Ovary (tissue), 9 donors: Measurements from ENCODE around the gene TRAF3. TPM values are rescaled to one million over a fixed set of nuclear protein-coding genes. Genes with fewer than 3 reads are reported as not detected.

ENCODE experiments used
- DNase-seq, 5 donors: peaks; one replicate each; pipeline ENCODE4 v3.0.0-alpha.2; 2019 to 2020
- H3K27ac ChIP-seq, 2 donors: fragments of 200-600 bp; one replicate each; pipeline versions ENCODE4 v1.5.1 to v1.8.0; 2019 to 2022
- H3K27me3 ChIP-seq: fragments of 200-600 bp; one replicate; pipeline ENCODE4 v1.8.0; 2022
- H3K36me3 ChIP-seq: fragments of 200-600 bp; sonication (generic); one replicate; pipeline ENCODE4 v1.5.1; 2019
- H3K4me1 ChIP-seq: one replicate; pipeline ENCODE4 v1.8.1; 2013; ENCODE audit warnings: mild to moderate bottlenecking, moderate library complexity; ENCODE audit not compliant: insufficient read depth
- H3K4me3 ChIP-seq: fragments of 200-600 bp; sonication (generic); one replicate; pipeline ENCODE4 v1.5.1; 2017
- H3K9me3 ChIP-seq, 2 donors: fragments of 200-600 bp in 1 of 2; sonication (generic) in 1 of 2; one replicate each; pipeline versions ENCODE4 v1.5.1 to v1.8.1; 2013 to 2019; ENCODE audit warnings: mild to moderate bottlenecking in 1 of 2, moderate library complexity in 1 of 2
- CTCF ChIP-seq, 3 donors: fragments of 450-650 bp in 2 of 3; fragments of 200-600 bp in 1 of 3; IDR thresholded peaks; one replicate each; pipeline versions ENCODE4 v1.5.1 to v1.8.0; 2016 to 2022; ENCODE audit warnings: antibody characterized with exemption in 3 of 3, mild to moderate bottlenecking in 1 of 3
- EP300 ChIP-seq: sonication (generic); formaldehyde crosslinking; IDR thresholded peaks from one replicate; pipeline ENCODE4 v1.6.1; 2017; ENCODE audit warnings: antibody characterized with exemption
- POLR2A ChIP-seq: fragments of 450-650 bp; IDR thresholded peaks from one replicate; pipeline ENCODE4 v1.6.1; 2017; ENCODE audit warnings: antibody characterized with exemption, mild to moderate bottlenecking, moderate library complexity
- WGBS, 3 donors: extraction: QIAGEN DNeasy Blood & Tissue Kit in 1 of 3; methylation state at CpG; one replicate each; pipeline versions ENCODE4 v1.1.5 to v1.1.7; 2013 to 2017; 5-methylcytosine and 5-hydroxymethylcytosine counted together
- intact Hi-C, 4 donors: fragments of 100-400 bp; cut with DNase I; formaldehyde crosslinking; loops; one replicate each; pipeline versions ENCODE4 v1.11.0 to v1.15.1; 2022 to 2023
- polyA plus RNA-seq, 2 donors: library from polyadenylated mRNA; stranded (reverse); fragments of 200-250 nt in 1 of 2; fragments of 350-450 nt in 1 of 2; fragmentation: Illumina TruSeq in 1 of 2; extraction: RNeasy Lipid Tissue Mini Kit (QIAGEN cat#74804) in 1 of 2; gene quantifications; one replicate each; pipeline ENCODE4 v1.2.3, GENCODE V29; 2013 to 2014
- total RNA-seq, 7 donors: library from RNA; depleted of rRNA in 2 of 7; stranded (reverse); fragments of >200 nt in 2 of 7; fragmentation: NEBNext Ultra II Directional in 3 of 7; extraction: Animal tissue kit (Norgen Biotek cat#: 25700) in 3 of 7; gene quantifications; one replicate each; pipeline versions ENCODE4 v1.1.0 to v1.2.4, GENCODE V29; 2016 to 2023
- donor health status: DM: no; HTN: no; CAD: no; lungs with moderate emphysema.
- donor health status: DM: no; HTN: no; CAD: no.
- donor health status: Bipolar disorder and iron deficiency.
- donor health status: DM: yes; HTN: yes; CAD: no.
- donor health status: DM: no; HTN: no; CAD: no.
- donor health status: DM: yes; HTN: yes; CAD: no.

Gene TRAF3
- total and polyA plus RNA-seq, 9 donors, result 2.9 to 17.0 (median 11.4) TPM

- Histone ChIP-seq H3K27me3 (no peaks in the 10 kb centered on the region), H3K27ac (no peak overlapping the region), H3K9me3 (no peaks in the 10 kb centered on the region), H3K4me1 (no peaks in the 10 kb centered on the region), H3K4me3 (no peak overlapping the region), H3K36me3 (no peaks in the 10 kb centered on the region)
- WGBS, 3 donors, result 90 to 92% (median 90%) methylated on average over 4 of the region's 4 CpGs
- intact Hi-C loops, result no loop called here
- no peak for DNase-seq
- TF ChIP-seq CTCF (IDR thresholded peaks at IDR 0.05) (no peak), EP300 (no peak), POLR2A (no peak)
These were observed 158.5 kb downstream of the TRAF3 start for GRCh38 chr14:102935756-102936155.

- DNase-seq, result no peak
- Histone ChIP-seq H3K4me3 (no peak overlapping the region), H3K9me3 (no peaks in the 10 kb centered on the region), H3K4me1 (no peaks in the 10 kb centered on the region), H3K27me3 (no peaks in the 10 kb centered on the region), H3K36me3 (no peaks in the 10 kb centered on the region), H3K27ac (no peak overlapping the region)
- intact Hi-C loops, result no loop called here
- TF ChIP-seq EP300, result no peak
- no peak for TF ChIP-seq CTCF (IDR thresholded peaks at IDR 0.05)
- TF ChIP-seq POLR2A, result no peak
- 85 to 89% (median 88%) methylated on average over 22 of the region's 22 CpGs for WGBS, 3 donors
These were observed 160.3 kb downstream of the TRAF3 start for GRCh38 chr14:102937331-102938175.

GRCh38 chr14:102938191-102938590 lies 160.9 kb downstream of the TRAF3 start:
- 90 to 94% (median 91%) methylated on average over 12 of the region's 12 CpGs for WGBS, 3 donors
- intact Hi-C loops, result no loop called here
- Histone ChIP-seq H3K27me3 (no peaks in the 10 kb centered on the region), H3K4me1 (no peaks in the 10 kb centered on the region), H3K4me3 (no peak overlapping the region), H3K36me3 (no peaks in the 10 kb centered on the region), H3K27ac (no peak overlapping the region), H3K9me3 (no peaks in the 10 kb centered on the region)
- DNase-seq, result no peak
- TF ChIP-seq EP300, result no peak
- TF ChIP-seq POLR2A, result no peak
- no peak for TF ChIP-seq CTCF (IDR thresholded peaks at IDR 0.05)

GRCh38 chr14:102939329-102939728 lies 162.1 kb downstream of the TRAF3 start:
- no peak overlapping the region for H3K4me3 ChIP-seq
- TF ChIP-seq POLR2A (no peak), CTCF (IDR thresholded peaks at IDR 0.05) (no peak), EP300 (no peak)
- WGBS, 3 donors, result 92 to 96% (median 94%) methylated on average over 18 of the region's 18 CpGs
- H3K9me3 ChIP-seq, result no peaks in the 10 kb centered on the region
- H3K4me1 ChIP-seq, result no peaks in the 10 kb centered on the region
- intact Hi-C loops, result no loop called here
- no peak for DNase-seq
- H3K27ac ChIP-seq, result no peak overlapping the region
- H3K27me3 ChIP-seq, result no peaks in the 10 kb centered on the region
- H3K36me3 ChIP-seq, result no peaks in the 10 kb centered on the region
